Breast epithelium (tissue), 3 donors: ENCODE results near the gene ZNF407.

Experiments used
- POLR2A ChIP-seq: fragments of 450-650 bp; IDR thresholded peaks from one replicate; pipeline ENCODE4 v1.6.1; 2016; ENCODE audit warnings: antibody characterized with exemption, mild to moderate bottlenecking, moderate library complexity
- TF ChIP-seq, protein P1 (sequence below), 3 donors: fragments of 450-650 bp; IDR thresholded peaks; one replicate each; pipeline ENCODE4 v1.5.1; 2016 to 2017; ENCODE audit warnings: antibody characterized with exemption in 3 of 3, mild to moderate bottlenecking in 3 of 3, moderate library complexity in 3 of 3

DNA sequence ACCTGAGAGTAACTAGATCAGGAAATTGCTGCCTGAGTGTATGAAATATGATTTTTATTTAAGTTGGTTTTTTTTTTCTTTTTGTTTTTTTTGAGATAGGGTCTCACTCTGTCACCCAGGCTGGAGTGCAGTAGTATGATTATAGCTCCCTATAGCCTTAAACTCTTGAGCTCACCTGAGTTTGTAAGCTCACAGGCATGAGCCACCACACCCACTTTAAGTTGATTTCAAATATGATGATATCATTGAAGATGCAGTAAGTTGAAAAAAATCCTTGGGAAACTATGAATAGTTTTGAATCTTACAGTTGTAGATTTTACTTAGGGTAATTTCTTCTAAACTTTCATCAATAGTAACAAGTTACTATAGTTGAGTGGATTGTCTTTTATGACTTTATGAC, 234.7 kb downstream of the ZNF407 start:
- TF ChIP-seq, protein P1, sequence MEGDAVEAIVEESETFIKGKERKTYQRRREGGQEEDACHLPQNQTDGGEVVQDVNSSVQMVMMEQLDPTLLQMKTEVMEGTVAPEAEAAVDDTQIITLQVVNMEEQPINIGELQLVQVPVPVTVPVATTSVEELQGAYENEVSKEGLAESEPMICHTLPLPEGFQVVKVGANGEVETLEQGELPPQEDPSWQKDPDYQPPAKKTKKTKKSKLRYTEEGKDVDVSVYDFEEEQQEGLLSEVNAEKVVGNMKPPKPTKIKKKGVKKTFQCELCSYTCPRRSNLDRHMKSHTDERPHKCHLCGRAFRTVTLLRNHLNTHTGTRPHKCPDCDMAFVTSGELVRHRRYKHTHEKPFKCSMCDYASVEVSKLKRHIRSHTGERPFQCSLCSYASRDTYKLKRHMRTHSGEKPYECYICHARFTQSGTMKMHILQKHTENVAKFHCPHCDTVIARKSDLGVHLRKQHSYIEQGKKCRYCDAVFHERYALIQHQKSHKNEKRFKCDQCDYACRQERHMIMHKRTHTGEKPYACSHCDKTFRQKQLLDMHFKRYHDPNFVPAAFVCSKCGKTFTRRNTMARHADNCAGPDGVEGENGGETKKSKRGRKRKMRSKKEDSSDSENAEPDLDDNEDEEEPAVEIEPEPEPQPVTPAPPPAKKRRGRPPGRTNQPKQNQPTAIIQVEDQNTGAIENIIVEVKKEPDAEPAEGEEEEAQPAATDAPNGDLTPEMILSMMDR (IDR thresholded peaks at IDR 0.05) = no peak
- no peak for TF ChIP-seq POLR2A
